K562 (cell line): ENCODE results near the gene ELP1. TPM values are rescaled to one million over a fixed set of nuclear protein-coding genes. Genes with fewer than 3 reads are reported as not detected.

ENCODE experiments used
- ARNT ChIP-seq, 2 experiments: fragments of 450-650 bp; IDR thresholded peaks; 2 replicates each; pipeline ENCODE4 v1.6.1; 2016; ENCODE audit warnings: mild to moderate bottlenecking in 1 of 2
- CCAR2 ChIP-seq: fragments of 200-400 bp; formaldehyde crosslinking; IDR thresholded peaks from 2 replicates; pipeline ENCODE4 v1.6.1; 2017; ENCODE audit warnings: mild to moderate bottlenecking, low read depth, low read length
- CLOCK ChIP-seq: fragments of 250-450 bp; sonication (Bioruptor Pico); IDR thresholded peaks from 2 replicates; pipeline ENCODE4 v1.4.0; 2020; ENCODE audit warnings: mild to moderate bottlenecking, moderate library complexity, borderline replicate concordance
- FOXJ3 ChIP-seq: sonication (generic); formaldehyde crosslinking; IDR thresholded peaks from 2 replicates; pipeline ENCODE4 v1.4.0; 2020; ENCODE audit warnings: mild to moderate bottlenecking, missing genetic modification reagents
- FOXP1 ChIP-seq: sonication (generic); formaldehyde crosslinking; IDR thresholded peaks from 2 replicates; pipeline ENCODE4 v1.8.0; 2022; ENCODE audit warnings: mild to moderate bottlenecking, missing genetic modification reagents
- IRF9 ChIP-seq: fragments of 450-650 bp; IDR thresholded peaks from 2 replicates; pipeline ENCODE4 v1.6.1; 2016; ENCODE audit warnings: missing biosample characterization, missing genetic modification characterization
- NBN ChIP-seq: fragments of 450-650 bp; IDR thresholded peaks from 2 replicates; pipeline ENCODE4 v1.6.1; 2016; ENCODE audit warnings: low read depth, mild to moderate bottlenecking
- NCOA2 ChIP-seq, 2 experiments: fragments of 450-650 bp; IDR thresholded peaks; 2 replicates each; pipeline ENCODE4 v1.6.1; 2018; ENCODE audit warnings: mild to moderate bottlenecking in 2 of 2, moderate library complexity in 1 of 2; ENCODE audit not compliant: partially characterized antibody in 2 of 2
- NELFE ChIP-seq: IDR thresholded peaks from 2 replicates; pipeline ENCODE4 v1.6.1; 2011; ENCODE audit warnings: mild to moderate bottlenecking; ENCODE audit not compliant: insufficient read depth, insufficient read length
- NFE2L1 ChIP-seq: fragments of 450-650 bp; IDR thresholded peaks from 2 replicates; pipeline ENCODE4 v1.6.1; 2016; ENCODE audit warnings: missing genetic modification characterization, low read depth, mild to moderate bottlenecking, missing compliant biosample characterization, moderate library complexity, borderline replicate concordance
- NFYB ChIP-seq: IDR thresholded peaks from 2 replicates; pipeline ENCODE4 v1.6.1; 2011; ENCODE audit warnings: mild to moderate bottlenecking, moderate library complexity; ENCODE audit not compliant: insufficient read length; ENCODE audit errors: extremely low read depth
- PHB ChIP-seq: fragments of 250-450 bp; sonication (Bioruptor Pico); IDR thresholded peaks from 2 replicates; pipeline ENCODE4 v1.5.0; 2021
- POLR2AphosphoS2 ChIP-seq: IDR thresholded peaks from 2 replicates; pipeline ENCODE4 v1.6.1; 2012; ENCODE audit warnings: low read length, improper control_type of control experiment
- PTRF ChIP-seq: fragments of 450-650 bp; IDR thresholded peaks from 2 replicates; pipeline ENCODE4 v1.6.1; 2016; ENCODE audit warnings: mild to moderate bottlenecking, missing genetic modification characterization, missing compliant biosample characterization
- RAD21 ChIP-seq, 2 experiments: fragments of 250-450 bp in 1 of 2; fragments of 450-650 bp in 1 of 2; sonication (Bioruptor Pico) in 1 of 2; formaldehyde crosslinking in 1 of 2; IDR thresholded peaks in 1 of 2; conservative IDR thresholded peaks in 1 of 2; 2 replicates each; pipeline versions ENCODE4 v1.4.0 to v1.8.0; 2020 to 2022; ENCODE audit warnings: mild to moderate bottlenecking in 2 of 2, moderate library complexity in 1 of 2
- SMAD2 ChIP-seq: fragments of 150-350 bp; IDR thresholded peaks from 2 replicates; pipeline ENCODE4 v1.6.1; 2014; ENCODE audit warnings: low read depth, mild to moderate bottlenecking, low read length
- TCF7 ChIP-seq: sonication (generic); IDR thresholded peaks from 2 replicates; pipeline ENCODE4 v1.6.1; 2016; ENCODE audit warnings: antibody characterized with exemption, borderline replicate concordance
- TFAM ChIP-seq: fragments of 250-450 bp; sonication (Bioruptor Pico); conservative IDR thresholded peaks from 2 replicates; pipeline ENCODE4 v1.5.0; 2021; ENCODE audit warnings: mild to moderate bottlenecking, moderate library complexity
- U2AF2 ChIP-seq: fragments of 200-400 bp; formaldehyde crosslinking; optimal IDR thresholded peaks from 2 replicates; pipeline ENCODE3; 2017; ENCODE audit warnings: low read depth, mild to moderate bottlenecking, low read length
- XRCC5 ChIP-seq: fragments of 200-400 bp; formaldehyde crosslinking; IDR thresholded peaks from 2 replicates; pipeline ENCODE4 v1.6.1; 2017; ENCODE audit warnings: low read depth, mild to moderate bottlenecking, low read length
- ZBTB1 ChIP-seq: sonication (generic); formaldehyde crosslinking; IDR thresholded peaks from 2 replicates; pipeline ENCODE4 v1.8.1; 2023; ENCODE audit warnings: missing genetic modification reagents, low read depth, mild to moderate bottlenecking, borderline replicate concordance
- ZNF165 ChIP-seq: fragments of 250-450 bp; sonication (Bioruptor Pico); IDR thresholded peaks from 2 replicates; pipeline ENCODE4 v1.4.0; 2020; ENCODE audit warnings: borderline replicate concordance
- ZNF197 ChIP-seq: fragments of 200-800 bp; sonication (Bioruptor generic); IDR thresholded peaks from 2 replicates; pipeline ENCODE4 v1.6.1; 2016; ENCODE audit warnings: low read depth, missing genetic modification characterization, missing compliant biosample characterization
- ZNF280B ChIP-seq: fragments of 250-450 bp; sonication (Bioruptor Pico); IDR thresholded peaks from 2 replicates; pipeline ENCODE4 v1.5.1; 2021; ENCODE audit warnings: mild to moderate bottlenecking
- ZNF316 ChIP-seq: fragments of 450-650 bp; IDR thresholded peaks from 2 replicates; pipeline ENCODE4 v1.6.1; 2016
- ZNF436 ChIP-seq: fragments of 250-450, 450-650 bp; sonication (Bioruptor Pico); formaldehyde crosslinking; IDR thresholded peaks from 2 replicates; pipeline ENCODE4 v1.7.0; 2020; ENCODE audit warnings: mild to moderate bottlenecking
- polyA plus RNA-seq, 8 experiments: library from polyadenylated mRNA; depleted of rRNA in 4 of 8; stranded (reverse) in 5 of 8; unstranded in 3 of 8; fragments of >200 nt; fragmentation: Nextera tagmentation in 2 of 8; fragmentation: Illumina TruSeq in 1 of 8; extraction: Ambion mirVana in 2 of 8; extraction: Trizol in 1 of 8; gene quantifications; 2 replicates each; pipeline versions ENCODE4 v1.2.1 to v1.2.3, GENCODE V29; 2011 to 2014; ENCODE audit warnings: inconsistent platforms in 1 of 8, missing spikeins in 1 of 8
- total RNA-seq, 7 experiments: library from RNA; depleted of rRNA in 6 of 7; stranded (reverse); fragments of >200 nt in 6 of 7; fragmentation: Illumina TruSeq in 2 of 7; extraction: Trizol in 2 of 7; gene quantifications; 2 replicates each; pipeline versions ENCODE4 v1.2.1 to v1.2.3, GENCODE V29; 2011 to 2021; ENCODE audit warnings: low replicate concordance in 1 of 7

Gene ELP1
- total and polyA plus RNA-seq, 9 of the 15 experiments (the other 6 are each of a cell fraction or from before 2014, with no cell fraction given) = 17.0 to 48.6 (median 39.7) TPM

GRCh38 chr9:108903420-108904103, 30.4 kb downstream of the ELP1 start (continued):
- no peak for TF ChIP-seq ZNF316
- TF ChIP-seq ZNF436 = no peak
- TF ChIP-seq PTRF (tag) = no peak
- TF ChIP-seq NFYB = no peak
- TF ChIP-seq NCOA2 (IDR thresholded peaks at IDR 0.05; ENCODE audit: partially characterized antibody in 2 of 2) = no peak
- no peak for TF ChIP-seq SMAD2
- no peak for TF ChIP-seq CCAR2
- TF ChIP-seq NFE2L1 (tag) = no peak
- no peak for TF ChIP-seq TFAM (CRISPR knock-in tag)
- no peak for TF ChIP-seq POLR2AphosphoS2
- TF ChIP-seq ZNF280B (CRISPR knock-in tag) = no peak
- no peak for TF ChIP-seq IRF9 (tag)
- TF ChIP-seq ZBTB1 = no peak
- TF ChIP-seq ZNF197 (CRISPR knock-in tag) = peak; percentile 69; the same call in 1 of the 2 replicates
- no peak for TF ChIP-seq RAD21 (CRISPR knock-in tag; conservative IDR thresholded peaks at IDR 0.05 in 1 of 2, IDR thresholded peaks at IDR 0.05 in 1 of 2)
- no peak for TF ChIP-seq PHB (CRISPR knock-in tag)
- TF ChIP-seq TCF7 = no peak
- TF ChIP-seq U2AF2 = no peak
- TF ChIP-seq XRCC5 = no peak
- no peak for TF ChIP-seq NELFE
- no peak for TF ChIP-seq FOXJ3
- no peak for TF ChIP-seq CLOCK
- no peak for TF ChIP-seq FOXP1 (CRISPR knock-in tag)
- TF ChIP-seq ARNT (IDR thresholded peaks at IDR 0.05) = no peak
- TF ChIP-seq ZNF165 = no peak
- TF ChIP-seq NBN = peak; percentile 81; the same call in 1 of the 2 replicates
